Activated CD4-positive, alpha-beta T cell treated with anti-CD3 and anti-CD28 coated beads, Interleukin-2, amount 10 ng/mL, durations not matched to agents 24 days and 14 days (primary cell): ENCODE measurements around the gene ZFAND3. TPM values are rescaled to one million over a fixed set of nuclear protein-coding genes. Genes with fewer than 3 reads are reported as not detected.

Experiments used
- DNase-seq: peaks from one replicate; pipeline ENCODE4 v3.0.0; 2022
- H3K27ac Mint-ChIP-seq: one replicate; pipeline ENCODE4 v1.8.0; 2022; ENCODE audit warnings: mild to moderate bottlenecking, mixed read lengths
- H3K27me3 Mint-ChIP-seq: one replicate; pipeline ENCODE4 v1.8.0; 2022; ENCODE audit warnings: mixed read lengths
- H3K36me3 Mint-ChIP-seq: one replicate; pipeline ENCODE4 v1.8.0; 2022; ENCODE audit warnings: low read depth, mild to moderate bottlenecking, mixed read lengths
- H3K4me1 Mint-ChIP-seq: one replicate; pipeline ENCODE4 v1.8.0; 2021; ENCODE audit warnings: mixed read lengths
- H3K4me3 Mint-ChIP-seq: one replicate; pipeline ENCODE4 v1.8.0; 2022; ENCODE audit warnings: mild to moderate bottlenecking, moderate library complexity, mixed read lengths
- H3K9me3 Mint-ChIP-seq: one replicate; pipeline ENCODE4 v1.8.0; 2021; ENCODE audit warnings: mixed read lengths
- intact Hi-C: fragments of 100-400 bp; cut with micrococcal nuclease; formaldehyde crosslinking; loops from one replicate; pipeline ENCODE4 v1.15.1; 2023
- total RNA-seq: library from RNA; stranded (reverse); gene quantifications from 2 replicates; pipeline ENCODE4 v1.2.3, GENCODE V29; 2022

ZFAND3 gene
- total RNA-seq, 1 donor from 2014 or later, result 31.5 TPM

GRCh38 chr6:37807656-37808055, 11.9 kb upstream of the ZFAND3 start:
- no peaks in the 10 kb centered on the region for H3K36me3 Mint-ChIP-seq
- intact Hi-C loops, result no loop called here

GRCh38 chr6:37809197-37809543, 10.4 kb upstream of the ZFAND3 start:
- H3K27me3 Mint-ChIP-seq, result peaks cover 23% of the 10 kb centered on the region
- H3K4me1 Mint-ChIP-seq, result no peaks in the 10 kb centered on the region
- no peak overlapping the region for H3K4me3 Mint-ChIP-seq
- no peak for DNase-seq
- no peaks in the 10 kb centered on the region for H3K9me3 Mint-ChIP-seq
- intact Hi-C loops, result no loop called here
- H3K27ac Mint-ChIP-seq, result no peak overlapping the region
- no peaks in the 10 kb centered on the region for H3K36me3 Mint-ChIP-seq

More at GRCh38 chr6:37807656-37808055, 11.9 kb upstream of the ZFAND3 start:
- H3K9me3 Mint-ChIP-seq, result no peaks in the 10 kb centered on the region
- H3K4me1 Mint-ChIP-seq, result no peaks in the 10 kb centered on the region
- H3K27me3 Mint-ChIP-seq, result peaks cover 23% of the 10 kb centered on the region
- no peak for DNase-seq
- H3K4me3 Mint-ChIP-seq, result no peak overlapping the region
- no peak overlapping the region for H3K27ac Mint-ChIP-seq

GRCh38 chr6:37812841-37813240, 6.7 kb upstream of the ZFAND3 start:
- H3K9me3 Mint-ChIP-seq, result no peaks in the 10 kb centered on the region
- DNase-seq, result no peak
- peaks cover 4% of the 10 kb centered on the region for H3K4me1 Mint-ChIP-seq
- intact Hi-C loops, result no loop called here
- no peak overlapping the region for H3K4me3 Mint-ChIP-seq
- H3K36me3 Mint-ChIP-seq, result no peaks in the 10 kb centered on the region
- no peak overlapping the region for H3K27ac Mint-ChIP-seq
- peaks cover 18% of the 10 kb centered on the region for H3K27me3 Mint-ChIP-seq

- H3K36me3 Mint-ChIP-seq, result no peaks in the 10 kb centered on the region
- no peak for DNase-seq
- no peak overlapping the region for H3K4me3 Mint-ChIP-seq
- H3K27me3 Mint-ChIP-seq, result peaks cover 10% of the 10 kb centered on the region
- H3K9me3 Mint-ChIP-seq, result no peaks in the 10 kb centered on the region
- H3K27ac Mint-ChIP-seq, result no peak overlapping the region
- intact Hi-C loops, result no loop called here
- peaks cover 12% of the 10 kb centered on the region for H3K4me1 Mint-ChIP-seq
Observed at GRCh38 chr6:37814374-37814773, 5.2 kb upstream of the ZFAND3 start.

GRCh38 chr6:37816599-37817375, 2.7 kb upstream of the ZFAND3 start:
- intact Hi-C loops, result loop anchor here (5.0 kb wide), 1 partner anchor 384 kb away; the partner anchor contains the start of gene CMTR1
- no peak overlapping the region for H3K27ac Mint-ChIP-seq
- H3K4me3 Mint-ChIP-seq, result peak overlapping the region; percentile 28
- no peaks in the 10 kb centered on the region for H3K9me3 Mint-ChIP-seq
- H3K4me1 Mint-ChIP-seq, result peaks cover 24% of the 10 kb centered on the region
- DNase-seq, result no peak
- peaks cover 6% of the 10 kb centered on the region for H3K36me3 Mint-ChIP-seq
- H3K27me3 Mint-ChIP-seq, result peaks cover 7% of the 10 kb centered on the region

- Mint-ChIP-seq H3K4me1 (peaks cover 31% of the 10 kb centered on the region), H3K4me3 (peak overlapping the region; percentile 99), H3K27me3 (peaks cover 5% of the 10 kb centered on the region), H3K27ac (peak overlapping the region; percentile 97), H3K9me3 (no peaks in the 10 kb centered on the region), H3K36me3 (peaks cover 6% of the 10 kb centered on the region)
- intact Hi-C loops, result loop anchor here (1.0 to 5.0 kb wide), 4 partner anchors 27 to 885 kb away; partner anchors contain the start of genes CMTR1 and GLO1
- peak; percentile 97 for DNase-seq
Observed at GRCh38 chr6:37818536-37819176, 871 bp upstream of the ZFAND3 start.

- Mint-ChIP-seq H3K4me3 (peak overlapping the region; percentile 99), H3K36me3 (peaks cover 6% of the 10 kb centered on the region), H3K27me3 (peaks cover 5% of the 10 kb centered on the region), H3K9me3 (no peaks in the 10 kb centered on the region), H3K4me1 (peaks cover 33% of the 10 kb centered on the region), H3K27ac (peak overlapping the region; percentile 92)
- peak; percentile 80 for DNase-seq
- intact Hi-C loops, result loop anchor here (1.0 to 5.0 kb wide), 3 partner anchors 29 to 388 kb away; partner anchors contain the start of gene CMTR1
Observed at GRCh38 chr6:37819802-37820717, 533 bp downstream of the ZFAND3 start.

- Mint-ChIP-seq H3K4me1 (peaks cover 35% of the 10 kb centered on the region), H3K4me3 (peak overlapping the region; percentile 99), H3K9me3 (no peaks in the 10 kb centered on the region), H3K27ac (peak overlapping the region; percentile 92), H3K36me3 (peaks cover 6% of the 10 kb centered on the region), H3K27me3 (peaks cover 5% of the 10 kb centered on the region)
- DNase-seq, result no peak
- intact Hi-C loops, result no loop called here
Observed at GRCh38 chr6:37820718-37821079, 1.2 kb downstream of the ZFAND3 start.

GRCh38 chr6:37821446-37821845, 1.9 kb downstream of the ZFAND3 start:
- H3K27ac Mint-ChIP-seq, result peak overlapping the region; percentile 52

GRCh38 chr6:37822851-37823682, 3.5 kb downstream of the ZFAND3 start:
- no peaks in the 10 kb centered on the region for H3K27me3 Mint-ChIP-seq
- H3K4me1 Mint-ChIP-seq, result peaks cover 46% of the 10 kb centered on the region
- H3K4me3 Mint-ChIP-seq, result no peak overlapping the region
- peaks cover 10% of the 10 kb centered on the region for H3K36me3 Mint-ChIP-seq
- intact Hi-C loops, result no loop called here
- H3K27ac Mint-ChIP-seq, result no peak overlapping the region
- no peaks in the 10 kb centered on the region for H3K9me3 Mint-ChIP-seq
- DNase-seq, result no peak

More at GRCh38 chr6:37821446-37821845, 1.9 kb downstream of the ZFAND3 start:
- peak overlapping the region; percentile 99 for H3K4me3 Mint-ChIP-seq
- DNase-seq, result no peak
- H3K9me3 Mint-ChIP-seq, result no peaks in the 10 kb centered on the region
- peaks cover 39% of the 10 kb centered on the region for H3K4me1 Mint-ChIP-seq
- no peaks in the 10 kb centered on the region for H3K27me3 Mint-ChIP-seq
- intact Hi-C loops, result no loop called here
- H3K36me3 Mint-ChIP-seq, result peaks cover 10% of the 10 kb centered on the region

GRCh38 chr6:37824170-37824569, 4.6 kb downstream of the ZFAND3 start:
- Mint-ChIP-seq H3K27me3 (no peaks in the 10 kb centered on the region), H3K9me3 (no peaks in the 10 kb centered on the region), H3K27ac (no peak overlapping the region), H3K4me1 (peaks cover 42% of the 10 kb centered on the region), H3K36me3 (peaks cover 10% of the 10 kb centered on the region), H3K4me3 (no peak overlapping the region)
- no peak for DNase-seq
- intact Hi-C loops, result no loop called here

GRCh38 chr6:37826188-37826587, 6.7 kb downstream of the ZFAND3 start:
- no peak for DNase-seq
- H3K36me3 Mint-ChIP-seq, result peaks cover 3% of the 10 kb centered on the region
- peak overlapping the region; percentile 59 for H3K27ac Mint-ChIP-seq
- no peak overlapping the region for H3K4me3 Mint-ChIP-seq
- intact Hi-C loops, result no loop called here
- no peaks in the 10 kb centered on the region for H3K27me3 Mint-ChIP-seq
- no peaks in the 10 kb centered on the region for H3K9me3 Mint-ChIP-seq
- peaks cover 38% of the 10 kb centered on the region for H3K4me1 Mint-ChIP-seq

GRCh38 chr6:37826993-37827392, 7.5 kb downstream of the ZFAND3 start:
- Mint-ChIP-seq H3K27ac (no peak overlapping the region), H3K36me3 (peaks cover 9% of the 10 kb centered on the region), H3K9me3 (no peaks in the 10 kb centered on the region), H3K27me3 (no peaks in the 10 kb centered on the region), H3K4me3 (no peak overlapping the region), H3K4me1 (peaks cover 41% of the 10 kb centered on the region)
- intact Hi-C loops, result no loop called here
- no peak for DNase-seq
